ENCODE data around the gene ZFC3H1.
"Not testable (repeated sequence)": the region's sequence is repeated elsewhere in the genome, so short reads cannot be mapped to it uniquely, and the experiment has no call there.

Gene ZFC3H1

GRCh38 chr12:71663561-71664410, at the start of gene ZFC3H1, which contains the start of gene THAP2:
ZFC3H1 (minus strand) TSS chr12:71663848; CDS start chr12:71663610, 238 bp downstream.
THAP2 (plus strand) TSS chr12:71664301; CDS start chr12:71664510, 209 bp downstream.
- ChIA-PET POLR2A (interaction anchor here (0.6 to 2.6 kb wide), 7 partner anchors 21 to 131 kb away, joined by 3 to 34 read pairs (median 4); partner anchors contain the start of gene TMEM19), CTCF (interaction anchor here (0.7 to 6.9 kb wide), 15 partner anchors 8 to 107 kb away, joined by 3 to 37 read pairs (median 6); partner anchors contain the start of gene TMEM19)
- peak; percentile 33 for TF ChIP-seq CTCF (IDR thresholded peaks at IDR 0.05; ENCODE audit: control extremely low read depth, extremely low read depth, low read depth, missing control alignments)
- peak; percentile 92 for DNase-seq (ENCODE audit: extremely low spot score)

GRCh38 chr12:71710276-71711125, 46.9 kb upstream of the ZFC3H1 start:
- no peak for DNase-seq (ENCODE audit: extremely low spot score)
- POLR2A ChIA-PET, result no interaction called here
- CTCF ChIA-PET, result no interaction called here
- no peak for TF ChIP-seq CTCF (IDR thresholded peaks at IDR 0.05; ENCODE audit: control extremely low read depth, extremely low read depth, low read depth, missing control alignments)

- CTCF ChIA-PET, result interaction anchor here (0.7 to 3.0 kb wide), 9 partner anchors 8 to 316 kb away, joined by 3 to 11 read pairs (median 4); partner anchors contain the start of gene TMEM19
- DNase-seq (ENCODE audit: extremely low spot score), result no peak
- POLR2A ChIA-PET, result no interaction called here
- TF ChIP-seq CTCF (IDR thresholded peaks at IDR 0.05; ENCODE audit: control extremely low read depth, extremely low read depth, low read depth, missing control alignments), result no peak
These were observed 45.0 kb upstream of the ZFC3H1 start for GRCh38 chr12:71708658-71709057.

- ChIA-PET POLR2A (no interaction called here), CTCF (interaction anchor here (1.3 to 2.1 kb wide), 2 partner anchors 12 to 42 kb away, joined by 4 to 8 read pairs; no protein-coding TSS in a partner anchor)
- TF ChIP-seq CTCF (IDR thresholded peaks at IDR 0.05; ENCODE audit: control extremely low read depth, extremely low read depth, low read depth, missing control alignments), result no peak
- no peak for DNase-seq (ENCODE audit: extremely low spot score)
These were observed 41.3 kb upstream of the ZFC3H1 start for GRCh38 chr12:71704920-71705319.

GRCh38 chr12:71703206-71703605, 39.6 kb upstream of the ZFC3H1 start:
- no peak for DNase-seq (ENCODE audit: extremely low spot score)
- ChIA-PET POLR2A (no interaction called here), CTCF (interaction anchor here (0.8 to 4.0 kb wide), 9 partner anchors 12 to 77 kb away, joined by 3 to 20 read pairs (median 4); partner anchors contain the start of genes RAB21 and TMEM19)
- TF ChIP-seq CTCF (IDR thresholded peaks at IDR 0.05; ENCODE audit: control extremely low read depth, extremely low read depth, low read depth, missing control alignments), result no peak

GRCh38 chr12:71702590-71702989, 38.9 kb upstream of the ZFC3H1 start:
- ChIA-PET POLR2A (no interaction called here), CTCF (interaction anchor here (1.3 to 4.0 kb wide), 5 partner anchors 12 to 77 kb away, joined by 3 to 20 read pairs (median 4); partner anchors contain the start of genes RAB21 and TMEM19)
- no peak for TF ChIP-seq CTCF (IDR thresholded peaks at IDR 0.05; ENCODE audit: control extremely low read depth, extremely low read depth, low read depth, missing control alignments)
- no peak for DNase-seq (ENCODE audit: extremely low spot score)

- CTCF ChIA-PET, result interaction anchor here (1.2 to 4.0 kb wide), 4 partner anchors 12 to 65 kb away, joined by 3 to 20 read pairs (median 4); partner anchors contain the start of gene TMEM19
- POLR2A ChIA-PET; DNase-seq (ENCODE audit: extremely low spot score): not testable (repeated sequence)
These were observed 38.5 kb upstream of the ZFC3H1 start for GRCh38 chr12:71702181-71702580.
